Medulla oblongata (tissue), 1 donor: ENCODE measurements around the gene AAR2.

Experiments
- DNase-seq: peaks from one replicate; pipeline ENCODE4 v3.0.0-alpha.2; 2015; ENCODE audit errors: extremely low spot score

AAR2 gene

GRCh38 chr20:36218380-36219064, 17.8 kb upstream of the AAR2 start:
- peak; percentile 54 for DNase-seq

DNA sequence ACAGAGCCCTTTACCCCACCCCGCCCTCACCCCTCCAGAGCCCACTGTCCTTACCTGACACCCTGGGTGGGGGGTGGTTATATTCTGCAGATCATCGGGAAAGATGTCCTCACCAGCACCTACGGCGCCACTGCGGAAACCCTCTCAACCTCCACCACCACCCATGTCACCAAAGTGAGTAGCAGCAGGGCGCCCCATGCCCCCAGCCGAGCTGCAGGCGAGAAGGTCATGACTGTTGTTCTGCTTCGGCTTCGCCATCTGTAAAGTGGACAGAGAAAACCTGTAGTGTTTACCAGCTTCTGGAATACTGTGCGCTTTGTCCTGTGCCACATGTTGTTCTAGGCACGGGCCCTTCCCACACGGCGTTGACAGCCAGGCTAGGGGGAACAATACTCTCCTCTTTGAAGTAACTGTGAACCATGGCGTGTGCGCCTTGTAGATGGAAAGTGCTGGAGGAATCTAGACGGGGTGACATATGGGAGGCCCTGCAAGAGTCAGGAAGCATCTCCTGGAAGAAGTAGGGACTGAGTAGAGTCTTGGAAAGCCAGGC, 16.5 kb upstream of the AAR2 start:
- peak; percentile 64 for DNase-seq

- DNase-seq: no peak
These were observed 10.6 kb upstream of the AAR2 start for GRCh38 chr20:36225666-36226065.

- no peak for DNase-seq
These were observed 7.5 kb upstream of the AAR2 start for GRCh38 chr20:36228770-36229169.

- no peak for DNase-seq
These were observed 6.3 kb upstream of the AAR2 start for GRCh38 chr20:36230019-36230418.

DNA sequence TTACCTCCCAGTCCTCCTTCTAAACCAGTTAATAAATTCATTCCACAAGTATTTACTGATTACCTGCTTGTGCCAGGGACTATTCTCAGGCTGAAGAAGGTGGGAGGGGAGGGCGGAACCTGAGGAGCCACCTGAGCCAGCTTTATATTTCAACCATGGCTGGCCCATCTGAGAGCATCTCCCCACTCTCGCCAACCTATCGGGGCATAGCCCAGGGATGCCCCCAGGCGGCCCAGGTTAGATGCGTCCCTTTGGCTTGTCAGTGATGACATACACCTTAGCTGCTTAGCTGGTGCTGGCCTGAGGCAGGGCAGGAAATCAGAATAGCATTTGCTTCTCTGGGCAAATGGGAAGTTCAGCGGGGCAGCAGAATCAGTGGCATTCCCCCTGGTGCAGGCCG, 4.9 kb upstream of the AAR2 start:
- DNase-seq: no peak

DNA sequence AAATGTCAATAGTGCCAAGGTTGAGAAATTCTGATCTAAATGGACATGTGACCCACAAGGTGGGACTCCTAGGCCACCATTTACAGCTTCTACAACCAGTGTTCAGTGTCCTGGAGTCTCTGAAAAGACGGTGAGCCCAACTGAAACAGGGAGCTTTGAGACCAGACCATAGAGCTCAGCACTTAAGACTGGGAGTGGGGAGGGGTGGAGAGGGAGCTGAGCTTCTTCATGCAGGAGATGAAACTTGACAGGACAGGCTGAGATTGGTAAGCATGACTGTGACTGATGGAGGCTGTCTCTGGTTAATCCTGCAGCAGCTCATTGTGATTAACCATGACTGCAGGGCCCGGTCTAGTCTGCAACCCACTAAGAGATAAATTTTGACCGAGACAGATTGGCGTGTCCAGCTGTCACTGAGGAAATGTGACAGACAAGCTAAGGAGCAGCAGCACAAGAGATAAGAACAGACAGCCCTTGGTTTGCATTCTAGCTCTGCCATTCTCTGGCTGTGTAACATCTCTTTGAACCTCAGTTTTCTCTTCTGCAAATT, 1.4 kb upstream of the AAR2 start:
- DNase-seq: no peak

- DNase-seq: no peak
These were observed 476 bp downstream of the AAR2 start for GRCh38 chr20:36236786-36237121.

GRCh38 chr20:36237477-36237876, 1.2 kb downstream of the AAR2 start:
- no peak for DNase-seq

DNA sequence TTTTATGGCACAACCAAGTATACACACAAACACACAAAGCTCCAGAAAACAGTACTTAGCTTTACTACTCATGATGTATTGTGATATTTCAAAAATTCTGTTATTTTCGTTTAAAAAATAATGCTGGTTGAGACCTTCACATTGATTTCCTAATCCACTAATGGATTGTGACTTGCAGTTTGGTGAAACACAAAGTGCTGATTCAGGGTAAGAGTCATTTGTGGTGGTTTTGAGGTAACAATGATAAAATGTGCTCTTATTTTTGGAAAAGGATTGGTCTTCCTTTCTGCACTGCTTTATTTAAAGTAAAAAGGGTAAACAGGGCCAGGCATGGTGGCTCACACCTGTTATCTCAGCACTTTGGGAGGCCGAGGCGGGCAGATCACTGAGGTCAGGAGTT, 1.9 kb downstream of the AAR2 start:
- no peak for DNase-seq

- DNase-seq: no peak
These were observed 2.5 kb downstream of the AAR2 start for GRCh38 chr20:36238760-36239159.

DNA sequence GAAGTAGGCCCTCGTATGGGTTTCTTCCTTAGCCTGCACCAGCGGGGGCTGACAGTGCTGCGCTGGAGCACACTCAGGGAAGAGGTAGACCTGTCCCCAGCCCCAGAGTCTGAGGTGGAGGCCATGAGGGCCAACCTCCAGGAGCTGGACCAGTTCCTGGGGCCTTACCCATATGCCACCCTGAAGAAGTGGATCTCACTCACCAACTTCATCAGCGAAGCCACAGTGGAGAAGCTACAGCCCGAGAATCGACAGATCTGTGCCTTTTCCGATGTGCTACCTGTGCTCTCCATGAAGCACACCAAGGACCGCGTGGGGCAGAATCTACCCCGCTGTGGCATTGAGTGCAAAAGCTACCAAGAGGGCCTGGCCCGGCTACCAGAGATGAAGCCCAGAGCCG, 3.8 kb downstream of the AAR2 start:
- no peak for DNase-seq

DNA sequence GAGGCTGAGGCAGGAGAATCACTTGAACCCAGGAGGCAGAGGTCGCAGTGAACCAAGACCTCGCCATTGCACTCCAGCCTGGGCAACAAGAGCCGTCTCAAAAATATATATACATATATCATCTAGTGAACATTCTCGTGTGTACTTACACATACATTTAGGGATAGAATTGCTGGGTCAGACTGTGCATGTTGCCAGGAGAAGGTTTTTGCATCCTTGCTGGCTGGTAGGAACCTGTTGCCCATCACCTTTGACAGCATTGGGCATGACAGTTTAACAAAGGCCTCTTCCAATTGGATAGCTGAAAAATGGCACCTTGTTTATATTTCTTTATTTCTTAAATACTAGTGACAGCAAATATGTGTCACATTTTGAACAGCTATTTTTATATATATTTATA, 5.4 kb downstream of the AAR2 start:
- DNase-seq: no peak

DNA sequence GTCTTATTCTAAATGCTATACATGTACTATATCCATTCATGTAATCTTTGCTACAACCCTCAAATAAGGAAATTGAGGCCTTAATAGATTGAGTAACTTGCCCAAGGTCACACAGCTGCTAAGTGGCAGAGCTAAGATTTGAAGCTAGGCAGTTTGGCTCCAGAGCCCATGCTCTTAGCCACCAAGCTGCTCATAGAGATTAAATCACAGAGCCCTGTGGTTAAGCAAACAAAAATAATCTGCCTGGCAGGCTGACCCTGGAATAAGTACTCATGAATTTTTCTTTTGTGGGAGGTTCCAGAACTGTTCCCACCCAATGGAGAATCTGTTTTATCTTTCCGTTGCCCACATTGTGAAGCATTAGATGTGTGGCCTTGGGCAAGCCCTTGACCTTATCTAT, 7.4 kb downstream of the AAR2 start:
- no peak for DNase-seq

GRCh38 chr20:36246401-36246800, 10.1 kb downstream of the AAR2 start:
- DNase-seq: no peak

- peak; percentile 56 for DNase-seq
These were observed 12.6 kb downstream of the AAR2 start for GRCh38 chr20:36248836-36249235.

DNA sequence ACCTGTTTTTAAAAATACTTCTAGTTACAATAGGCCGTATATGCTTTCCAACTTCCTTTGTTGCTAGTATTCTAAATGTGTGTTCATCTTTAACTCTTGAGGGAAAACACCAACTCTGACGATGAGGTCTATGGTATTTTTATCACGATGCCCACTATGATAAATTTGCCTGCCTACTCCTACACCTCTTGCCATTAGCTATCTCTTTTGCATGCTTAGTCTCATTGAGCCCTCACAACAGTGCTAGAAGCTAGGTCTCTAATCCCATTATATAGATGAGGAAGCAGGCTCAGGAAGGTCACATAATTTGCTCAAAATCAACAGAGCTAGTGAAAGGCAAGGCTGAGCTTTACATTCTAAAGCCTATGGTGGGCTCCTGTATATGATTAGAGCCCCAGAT, 13.2 kb downstream of the AAR2 start:
- DNase-seq: no peak

DNA sequence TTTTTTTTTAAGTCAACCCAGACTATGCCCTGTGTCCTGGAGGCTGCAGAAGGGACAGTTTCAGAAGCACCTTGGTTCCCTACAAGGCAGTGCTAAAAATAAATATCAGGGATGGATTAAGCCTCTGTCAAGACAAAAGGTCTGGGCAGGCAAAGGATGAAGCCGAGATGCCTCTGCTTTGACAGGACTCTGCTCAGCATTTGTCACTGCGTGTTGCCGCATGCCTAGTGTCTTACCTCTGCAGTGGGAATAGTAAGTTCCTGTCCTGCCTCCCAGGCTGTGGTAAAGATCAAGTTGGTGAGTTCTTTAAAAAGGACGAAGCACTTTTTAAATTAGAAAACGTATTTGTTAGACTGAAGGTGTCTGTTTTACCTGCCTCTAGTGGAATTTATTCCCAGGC, 15.1 kb downstream of the AAR2 start:
- DNase-seq: no peak

- DNase-seq: no peak
These were observed 16.2 kb downstream of the AAR2 start for GRCh38 chr20:36252511-36252910.

DNA sequence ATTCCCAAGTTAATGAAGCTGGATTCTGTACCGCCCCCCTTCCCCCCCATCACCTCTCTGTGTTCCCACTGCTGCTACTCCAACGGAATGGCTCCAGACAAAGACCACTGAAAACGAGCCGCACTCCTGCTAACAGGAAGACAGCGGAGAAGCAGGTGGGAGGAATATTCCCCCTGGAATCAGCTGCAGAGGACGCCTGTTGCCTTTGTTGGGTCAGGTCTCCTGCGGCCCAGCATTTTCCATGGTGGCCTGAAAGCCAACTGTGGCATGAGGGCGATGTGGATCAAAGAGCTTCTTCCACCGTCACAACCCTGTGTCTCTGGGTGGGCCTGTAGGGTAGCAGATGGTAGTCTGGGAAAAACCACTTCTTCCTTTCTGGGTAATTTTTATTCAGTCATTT, 16.8 kb downstream of the AAR2 start:
- DNase-seq: no peak

DNA sequence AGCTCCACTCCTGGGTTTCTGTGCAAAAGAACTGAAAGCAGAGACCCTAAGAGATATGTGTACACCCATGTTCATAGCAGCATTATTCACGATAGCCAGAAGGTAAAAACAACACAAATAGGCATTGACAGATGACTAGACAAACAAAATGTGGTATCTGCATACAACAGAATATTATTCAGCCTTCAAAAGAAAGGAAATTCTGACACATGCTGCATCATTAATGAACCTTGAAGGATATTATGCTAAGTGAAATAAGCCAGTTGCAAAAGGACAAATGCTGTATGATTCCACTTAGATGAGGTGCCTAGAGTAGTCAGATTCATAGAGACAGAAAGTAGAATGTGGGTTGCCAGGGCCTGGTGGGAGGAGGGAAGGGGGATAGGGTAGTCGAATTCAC, 17.8 kb downstream of the AAR2 start:
- DNase-seq: no peak

- DNase-seq: no peak
These were observed 19.2 kb downstream of the AAR2 start for GRCh38 chr20:36255445-36255844.

GRCh38 chr20:36259177-36260061, 23.1 kb downstream of the AAR2 start:
- no peak for DNase-seq
